22Rv1 (cell line): ENCODE results near the gene LY6G5B.

Experiments used
- H3K27ac ChIP-seq: fragments of 450-650 bp; 2 replicates; pipeline ENCODE4 v1.5.1; 2017
- CTCF ChIP-seq: fragments of 450-650 bp; IDR thresholded peaks from 2 replicates; pipeline ENCODE4 v1.5.1; 2017; ENCODE audit warnings: mild to moderate bottlenecking
- ZFX ChIP-seq: fragments of 450-650 bp; IDR thresholded peaks from 2 replicates; pipeline ENCODE4 v1.6.1; 2017; ENCODE audit warnings: antibody characterized with exemption, borderline replicate concordance

Gene LY6G5B

GRCh38 chr6:31627690-31628287, 42.0 kb upstream of the LY6G5B start:
- no peak for TF ChIP-seq CTCF
- TF ChIP-seq ZFX: no peak
- no peak overlapping the region for H3K27ac ChIP-seq

GRCh38 chr6:31629014-31629413, 40.8 kb upstream of the LY6G5B start:
- TF ChIP-seq CTCF (no peak), ZFX (no peak)
- H3K27ac ChIP-seq: no peak overlapping the region

GRCh38 chr6:31630177-31630934, 39.4 kb upstream of the LY6G5B start:
- H3K27ac ChIP-seq: 0 out of 2 replicates have a peak overlapping the region, but pooled peaks have one; percentile 2
- no peak for TF ChIP-seq CTCF
- no peak for TF ChIP-seq ZFX

GRCh38 chr6:31631209-31631608, 38.6 kb upstream of the LY6G5B start:
- 0 out of 2 replicates have a peak overlapping the region, but pooled peaks have one; percentile 2 for H3K27ac ChIP-seq
- no peak for TF ChIP-seq CTCF
- TF ChIP-seq ZFX: no peak

GRCh38 chr6:31631681-31632278, 38.0 kb upstream of the LY6G5B start:
- peak overlapping the region; percentile 8; the same call in 1 of the 2 replicates for H3K27ac ChIP-seq
- no peak for TF ChIP-seq CTCF
- TF ChIP-seq ZFX: no peak

GRCh38 chr6:31632279-31632946, 37.4 kb upstream of the LY6G5B start:
- no peak for TF ChIP-seq CTCF
- TF ChIP-seq ZFX: no peak
- peak overlapping the region; percentile 8; the same call in 1 of the 2 replicates for H3K27ac ChIP-seq
